NOMO-1 treated with DMSO at 0.1 percent for 48 hours (cell line): ENCODE data around the gene PSAP.

Experiments used
- DNase-seq: peaks from one replicate; lab custom pipeline; 2025; ENCODE audit not compliant: unreplicated experiment; lab: John Stamatoyannopoulos, UW

The PSAP gene

DNA sequence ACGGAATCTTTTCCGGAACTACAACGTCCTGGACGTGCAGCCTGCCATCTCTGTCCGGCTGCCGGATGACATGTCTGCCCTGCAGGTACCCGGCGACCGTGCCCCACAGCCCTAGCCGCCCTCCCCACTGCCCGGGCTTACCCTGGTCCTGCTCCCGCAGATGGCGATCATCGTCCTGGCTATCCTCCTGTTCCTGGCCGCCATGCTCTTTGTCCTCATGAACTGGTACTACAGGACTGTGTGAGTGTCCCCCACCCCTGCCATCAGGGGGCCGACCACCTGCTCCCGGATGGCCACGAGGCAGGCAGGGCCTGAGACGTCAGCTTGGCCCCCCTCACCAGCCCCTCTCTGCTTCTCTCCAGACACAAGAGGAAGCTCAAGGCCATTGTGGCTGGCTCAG lies 39.7 kb downstream of the PSAP start:
- no peak for DNase-seq

DNA sequence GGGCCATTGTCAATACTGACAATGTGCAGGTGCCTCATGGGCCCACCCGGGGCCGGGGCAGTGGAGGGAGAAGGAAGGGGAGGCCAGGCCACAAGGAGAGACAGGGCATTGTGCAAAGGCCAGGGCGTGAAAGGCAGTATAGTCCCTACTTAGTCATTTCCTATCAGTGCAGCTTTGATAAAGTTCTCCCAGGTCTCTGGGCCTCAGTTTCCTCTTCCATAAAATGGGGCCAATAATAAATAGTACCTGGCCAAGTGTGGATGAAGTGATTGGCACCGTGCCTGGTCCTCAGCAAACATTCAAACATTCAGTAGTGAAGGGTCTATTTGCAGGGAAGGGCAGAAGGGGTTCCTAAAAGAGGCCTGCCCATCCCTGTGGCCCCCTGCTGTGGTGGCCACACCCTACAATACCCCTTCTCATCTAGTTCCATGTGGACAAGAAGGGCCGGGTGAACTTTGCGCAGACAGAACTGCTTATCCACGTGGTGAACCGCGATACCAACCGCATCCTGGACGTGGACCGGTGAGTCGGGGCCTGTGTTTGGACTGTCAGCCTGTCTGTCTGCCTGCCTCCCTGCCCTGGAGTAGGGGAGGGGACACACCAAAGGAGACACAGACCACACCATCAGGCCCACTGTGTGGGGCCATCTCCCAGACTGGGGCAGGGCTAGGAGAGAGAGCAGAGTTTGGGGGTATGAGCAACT lies 40.9 kb downstream of the PSAP start:
- no peak for DNase-seq

DNA sequence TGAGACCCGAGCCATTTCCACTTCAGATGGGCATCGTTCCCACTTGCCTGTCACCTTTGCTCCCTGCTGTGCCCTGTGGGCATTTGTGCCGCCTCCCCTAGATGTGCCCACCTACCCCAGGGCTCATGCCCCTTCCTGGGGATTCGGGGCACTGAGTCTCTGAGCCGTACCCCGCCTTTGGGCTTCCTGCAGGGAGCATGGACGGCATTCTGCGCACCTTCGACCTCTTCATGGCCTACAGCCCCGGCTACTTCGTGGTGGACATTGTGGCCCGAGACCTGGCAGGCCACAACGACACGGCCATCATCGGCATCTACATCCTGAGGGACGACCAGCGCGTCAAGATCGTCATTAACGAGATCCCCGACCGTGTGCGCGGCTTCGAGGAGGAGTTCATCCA lies 41.4 kb downstream of the PSAP start:
- no peak for DNase-seq

DNA sequence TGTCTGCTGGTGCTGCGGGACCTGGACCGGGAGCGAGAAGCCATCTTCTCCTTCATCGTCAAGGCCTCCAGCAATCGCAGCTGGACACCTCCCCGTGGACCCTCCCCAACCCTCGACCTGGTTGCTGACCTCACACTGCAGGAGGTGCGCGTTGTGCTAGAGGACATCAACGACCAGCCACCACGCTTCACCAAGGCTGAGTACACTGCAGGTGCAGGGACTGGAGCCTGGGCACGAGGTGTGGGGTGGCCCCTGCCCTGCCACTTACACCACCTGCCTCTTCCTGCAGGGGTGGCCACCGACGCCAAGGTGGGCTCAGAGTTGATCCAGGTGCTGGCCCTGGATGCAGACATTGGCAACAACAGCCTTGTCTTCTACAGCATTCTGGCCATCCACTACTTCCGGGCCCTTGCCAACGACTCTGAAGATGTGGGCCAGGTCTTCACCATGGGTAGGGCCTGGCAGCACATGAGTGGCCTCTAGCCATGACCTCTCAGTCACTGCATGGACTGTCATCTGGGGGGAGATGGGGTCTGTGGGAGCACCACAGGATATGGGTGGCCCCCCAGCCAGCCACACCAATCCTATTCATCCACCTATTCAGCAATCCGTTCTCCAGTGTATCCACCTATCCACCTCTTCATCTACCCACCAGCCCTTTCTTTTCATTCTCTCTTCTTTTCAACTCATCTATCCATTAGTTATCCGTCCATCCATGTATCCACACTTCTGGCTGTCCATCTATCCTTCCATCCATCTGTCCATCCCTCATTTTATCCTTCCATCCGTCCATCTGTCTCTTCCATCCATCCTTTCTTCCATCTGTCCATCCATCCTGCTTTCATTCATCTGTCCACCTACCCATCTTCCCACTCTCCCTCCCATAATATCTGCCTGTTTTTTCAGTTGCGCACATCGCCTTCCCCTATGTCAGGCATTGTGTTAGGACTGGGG lies 43.2 kb downstream of the PSAP start:
- DNase-seq = no peak

DNA sequence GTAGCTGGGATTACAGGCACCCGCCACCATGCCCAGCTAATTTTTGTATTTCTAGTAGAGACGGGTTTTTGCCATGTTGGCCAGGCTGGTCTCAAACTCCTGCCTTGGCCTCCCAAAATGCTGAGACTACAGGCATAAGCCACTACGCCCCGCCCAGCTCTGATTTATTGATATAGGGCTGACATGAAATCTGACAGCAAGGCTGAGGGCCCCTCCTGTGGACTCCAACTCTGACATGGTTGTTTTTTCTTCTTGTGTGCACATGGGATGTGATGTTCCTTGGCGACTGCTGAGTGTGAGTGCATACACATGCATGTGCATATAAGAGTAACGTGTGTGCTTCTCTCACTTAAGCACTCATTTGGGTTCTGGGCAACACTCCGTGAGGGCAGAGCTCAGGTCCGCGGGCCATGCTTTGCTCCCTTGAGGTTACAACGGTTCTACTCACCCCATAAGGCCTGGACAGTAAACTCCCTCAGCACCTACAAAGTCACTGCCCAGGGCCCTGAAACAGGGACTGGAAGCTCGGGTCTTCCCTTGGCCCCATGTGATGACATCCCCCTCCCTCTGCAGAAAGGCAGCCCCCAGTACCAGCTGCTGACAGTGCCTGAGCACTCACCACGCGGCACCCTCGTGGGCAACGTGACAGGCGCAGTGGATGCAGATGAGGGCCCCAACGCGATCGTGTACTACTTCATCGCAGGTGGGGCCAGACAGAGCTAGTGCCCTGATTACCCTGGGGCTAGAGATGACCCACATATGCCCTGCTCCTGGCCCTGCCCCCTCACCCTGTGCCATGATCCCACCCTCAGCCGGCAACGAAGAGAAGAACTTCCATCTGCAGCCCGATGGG lies 44.1 kb downstream of the PSAP start:
- DNase-seq = no peak

DNA sequence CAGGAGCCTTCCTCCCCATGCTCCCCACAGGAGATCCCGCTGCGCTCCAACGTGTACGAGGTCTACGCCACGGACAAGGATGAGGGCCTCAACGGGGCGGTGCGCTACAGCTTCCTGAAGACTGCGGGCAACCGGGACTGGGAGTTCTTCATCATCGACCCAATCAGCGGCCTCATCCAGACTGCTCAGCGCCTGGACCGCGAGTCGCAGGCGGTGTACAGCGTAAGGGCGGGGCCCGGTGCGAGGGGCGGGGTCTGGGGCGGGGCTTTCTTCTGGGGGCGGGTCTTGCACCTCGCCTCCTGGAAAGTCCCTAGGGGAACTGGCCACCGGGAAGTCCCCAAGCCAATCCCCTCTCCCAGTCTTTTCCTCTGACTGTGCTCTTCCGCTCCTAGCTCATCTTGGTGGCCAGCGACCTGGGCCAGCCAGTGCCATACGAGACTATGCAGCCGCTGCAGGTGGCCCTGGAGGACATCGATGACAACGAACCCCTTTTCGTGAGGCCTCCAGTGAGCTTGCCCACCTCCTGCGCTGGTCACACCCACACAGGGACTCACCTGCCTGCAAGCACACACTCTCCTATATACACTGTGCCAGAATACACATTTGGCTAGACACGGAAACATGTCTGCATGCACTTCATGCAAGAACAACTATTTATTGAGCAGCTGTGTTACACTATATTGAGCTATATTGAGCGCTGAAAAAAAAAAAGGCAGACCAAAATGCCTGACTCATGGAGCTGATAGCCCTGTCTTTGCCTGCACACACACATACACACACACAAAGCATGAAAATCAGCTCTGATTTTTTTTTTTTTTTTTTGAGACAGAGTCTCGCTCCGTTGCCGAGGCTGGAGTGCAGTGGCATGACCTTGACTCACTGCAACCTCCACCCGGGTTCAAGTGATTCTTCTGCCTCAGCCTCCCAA lies 45.0 kb downstream of the PSAP start:
- DNase-seq = no peak

DNA sequence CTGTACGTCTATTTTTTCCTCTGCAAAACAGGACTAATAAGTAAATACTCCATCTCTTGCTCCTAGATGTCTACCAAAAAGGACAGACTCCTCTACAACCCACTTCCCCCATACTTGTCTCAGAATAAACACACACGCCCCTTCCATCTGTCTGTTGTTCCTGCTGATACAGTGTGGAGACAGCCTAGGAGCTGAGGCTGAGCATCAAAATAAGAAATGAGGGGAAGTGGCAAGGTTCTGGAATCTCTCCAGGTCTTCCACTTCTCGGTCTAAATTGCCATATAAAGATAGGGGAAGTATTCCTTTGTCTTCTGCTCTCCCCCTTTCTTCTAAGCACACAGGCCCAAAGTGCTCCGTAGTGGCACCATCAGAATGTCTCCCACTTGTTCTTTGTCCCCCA lies 47.0 kb downstream of the PSAP start:
- peak; percentile 36 for DNase-seq

DNA sequence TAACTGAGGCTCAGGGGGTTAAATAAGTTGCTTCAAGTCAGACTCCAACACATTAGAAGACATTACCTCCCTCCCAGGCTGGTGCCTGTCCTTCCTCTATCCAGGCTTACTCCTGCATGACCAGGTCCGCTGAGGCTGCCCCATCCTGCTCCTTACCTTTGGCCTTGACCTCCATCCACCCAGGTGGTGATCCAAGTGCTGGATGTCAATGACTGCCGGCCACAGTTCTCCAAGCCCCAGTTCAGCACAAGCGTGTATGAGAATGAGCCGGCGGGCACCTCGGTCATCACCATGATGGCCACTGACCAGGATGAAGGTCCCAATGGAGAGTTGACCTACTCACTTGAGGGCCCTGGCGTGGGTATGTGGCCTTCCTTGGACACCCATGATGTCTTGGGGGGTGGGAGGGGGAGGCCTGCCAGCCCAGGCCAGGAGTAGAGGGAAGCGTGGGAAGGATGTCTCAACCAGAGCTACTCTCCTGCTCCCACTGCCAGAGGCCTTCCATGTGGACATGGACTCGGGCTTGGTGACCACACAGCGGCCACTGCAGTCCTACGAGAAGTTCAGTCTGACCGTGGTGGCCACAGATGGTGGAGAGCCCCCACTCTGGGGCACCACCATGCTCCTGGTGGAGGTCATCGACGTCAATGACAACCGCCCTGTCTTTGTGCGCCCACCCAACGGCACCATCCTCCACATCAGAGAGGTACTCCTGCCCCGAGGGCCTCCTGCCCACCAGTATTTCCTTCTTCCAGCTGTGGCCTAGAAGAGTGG lies 48.1 kb downstream of the PSAP start:
- no peak for DNase-seq

DNA sequence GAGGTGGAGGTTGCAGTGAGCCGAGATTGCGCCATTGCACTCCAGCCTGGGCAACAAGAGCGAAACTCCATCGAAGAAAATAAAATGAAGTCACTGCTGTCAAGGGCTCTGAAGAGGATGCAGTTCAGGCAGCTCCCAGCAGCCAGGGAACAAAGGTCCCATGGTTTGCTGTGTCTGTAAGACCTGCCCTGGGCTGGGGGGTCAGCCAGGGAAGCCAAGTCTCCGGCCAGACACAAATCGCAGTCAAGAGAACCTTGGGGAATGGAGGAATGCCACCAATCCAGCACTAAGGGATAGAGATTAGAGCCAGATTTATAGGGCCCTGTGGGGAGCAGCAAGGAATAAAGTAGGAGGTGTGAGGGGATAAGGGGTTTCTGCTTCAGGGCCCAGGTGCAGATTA lies 48.8 kb downstream of the PSAP start:
- no peak for DNase-seq

DNA sequence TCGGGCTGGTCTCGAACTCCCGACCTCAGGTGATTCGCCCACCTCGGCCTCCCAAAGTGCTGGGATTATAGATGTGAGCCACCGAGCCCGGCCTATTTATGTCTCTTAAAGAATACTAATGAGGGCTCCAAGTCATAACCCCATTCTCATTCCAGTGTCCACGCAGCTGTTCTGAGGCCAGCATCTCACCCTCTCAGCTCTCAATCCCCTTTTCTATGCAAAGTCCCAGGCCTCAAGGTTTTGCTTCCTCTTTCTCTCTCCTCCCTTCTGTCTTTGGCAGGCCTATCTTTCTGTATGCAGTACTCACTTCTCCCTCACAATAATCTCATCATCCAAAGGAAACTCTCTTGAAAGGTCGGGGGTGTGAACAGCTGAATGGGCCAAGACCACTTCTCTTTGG lies 49.7 kb downstream of the PSAP start:
- peak; percentile 84 for DNase-seq

DNA sequence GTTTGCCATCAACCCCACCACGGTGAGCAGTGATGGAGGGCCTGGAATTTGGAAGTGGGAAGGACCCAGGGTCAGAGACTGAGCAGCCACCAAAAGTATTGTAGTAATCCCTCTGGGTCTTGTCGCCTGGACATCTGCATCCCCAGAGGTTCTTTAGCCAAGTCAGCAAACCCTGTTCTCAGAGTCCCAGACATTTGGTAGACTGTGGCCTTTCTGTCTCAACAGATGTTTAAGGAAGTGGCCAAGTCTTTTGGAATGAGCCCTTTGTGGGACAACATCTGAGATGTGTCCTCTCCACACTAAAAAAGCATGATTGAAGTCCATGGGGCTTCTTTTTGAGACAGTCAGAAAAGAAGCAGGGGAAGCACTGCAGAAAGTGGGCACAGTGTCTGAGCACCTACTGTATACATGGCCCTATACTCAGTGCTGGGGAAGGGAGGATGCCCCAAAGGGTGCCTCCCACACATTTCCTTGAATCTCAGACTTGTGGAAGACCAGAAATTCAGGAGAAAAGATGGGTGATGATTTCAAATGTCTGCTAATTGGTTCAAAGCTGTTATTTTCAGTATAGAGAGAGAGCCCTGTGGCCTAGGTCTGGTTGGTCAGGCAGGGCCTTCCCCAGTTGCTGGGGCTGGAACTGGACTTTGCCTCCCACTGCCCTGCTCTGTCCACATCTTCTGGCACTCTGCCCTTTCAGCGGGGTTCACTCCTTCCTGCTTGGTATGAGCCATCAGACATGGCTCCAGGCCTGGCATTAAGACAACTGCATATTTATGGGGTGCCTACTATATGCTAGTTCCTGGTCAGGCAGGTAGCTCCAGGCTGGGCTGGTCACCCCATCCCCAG lies 51.2 kb downstream of the PSAP start:
- no peak for DNase-seq

DNA sequence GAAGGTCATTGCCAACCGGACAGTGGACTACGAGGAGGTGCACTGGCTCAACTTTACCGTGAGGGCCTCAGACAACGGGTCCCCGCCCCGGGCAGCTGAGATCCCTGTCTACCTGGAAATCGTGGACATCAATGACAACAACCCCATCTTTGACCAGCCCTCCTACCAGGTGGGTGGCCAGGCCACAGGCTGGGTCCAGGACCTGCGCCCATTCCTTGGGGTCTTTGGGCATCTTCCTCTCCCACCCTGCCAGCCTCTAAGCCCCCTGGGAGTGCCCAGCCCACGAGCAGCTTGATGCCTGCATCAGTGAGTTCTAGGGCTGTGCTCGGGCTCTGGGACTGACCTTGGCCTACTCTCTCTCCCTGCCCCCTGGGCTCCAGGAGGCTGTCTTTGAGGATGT lies 51.9 kb downstream of the PSAP start:
- no peak for DNase-seq

DNA sequence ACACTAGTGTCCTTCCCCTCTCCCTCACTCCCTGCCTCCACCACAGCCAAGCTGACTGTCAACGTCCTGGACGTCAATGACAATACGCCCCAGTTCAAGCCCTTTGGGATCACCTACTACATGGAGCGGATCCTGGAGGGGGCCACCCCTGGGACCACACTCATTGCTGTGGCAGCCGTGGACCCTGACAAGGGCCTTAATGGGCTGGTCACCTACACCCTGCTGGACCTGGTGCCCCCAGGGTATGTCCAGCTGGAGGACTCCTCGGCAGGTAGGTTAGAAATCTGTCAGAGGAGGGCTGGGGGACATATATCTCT lies 52.8 kb downstream of the PSAP start:
- no peak for DNase-seq

DNA sequence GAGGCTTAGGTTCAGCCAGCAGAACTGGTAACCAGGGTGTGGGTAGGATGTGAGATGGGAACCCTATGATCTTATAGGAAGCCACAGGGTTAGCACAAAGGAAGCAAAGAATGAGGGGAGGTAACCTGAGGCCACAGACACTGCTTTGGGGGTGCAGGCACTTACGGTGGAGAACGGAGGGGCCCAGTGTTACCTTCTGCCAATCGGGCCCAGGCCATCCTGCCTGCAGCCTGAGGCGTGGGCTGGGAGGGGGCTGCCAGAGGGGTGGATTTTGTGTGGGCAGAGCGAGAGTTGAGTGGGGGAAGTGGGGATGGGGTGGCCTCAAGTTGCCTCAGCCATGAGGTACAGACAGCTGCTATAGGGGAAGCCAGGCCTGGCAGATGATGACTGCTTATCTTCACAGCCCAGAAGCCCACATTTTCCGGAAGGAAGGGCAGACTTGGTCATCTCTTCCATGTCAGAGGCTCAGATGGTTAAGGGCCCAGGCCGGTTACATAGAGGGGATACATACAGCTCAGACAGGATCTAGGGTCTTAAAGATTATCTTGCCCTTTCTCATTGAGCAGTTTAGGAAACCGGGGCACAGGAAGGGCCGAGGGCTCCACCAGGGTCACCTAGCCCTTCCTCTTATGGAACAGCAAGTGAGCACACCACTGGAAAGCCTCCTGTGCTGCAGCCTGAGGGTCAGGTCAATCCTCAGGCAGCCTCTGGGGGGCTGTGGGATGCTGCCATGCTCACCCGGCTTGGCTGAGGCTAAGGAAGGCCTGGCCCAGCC lies 53.3 kb downstream of the PSAP start:
- no peak for DNase-seq

DNA sequence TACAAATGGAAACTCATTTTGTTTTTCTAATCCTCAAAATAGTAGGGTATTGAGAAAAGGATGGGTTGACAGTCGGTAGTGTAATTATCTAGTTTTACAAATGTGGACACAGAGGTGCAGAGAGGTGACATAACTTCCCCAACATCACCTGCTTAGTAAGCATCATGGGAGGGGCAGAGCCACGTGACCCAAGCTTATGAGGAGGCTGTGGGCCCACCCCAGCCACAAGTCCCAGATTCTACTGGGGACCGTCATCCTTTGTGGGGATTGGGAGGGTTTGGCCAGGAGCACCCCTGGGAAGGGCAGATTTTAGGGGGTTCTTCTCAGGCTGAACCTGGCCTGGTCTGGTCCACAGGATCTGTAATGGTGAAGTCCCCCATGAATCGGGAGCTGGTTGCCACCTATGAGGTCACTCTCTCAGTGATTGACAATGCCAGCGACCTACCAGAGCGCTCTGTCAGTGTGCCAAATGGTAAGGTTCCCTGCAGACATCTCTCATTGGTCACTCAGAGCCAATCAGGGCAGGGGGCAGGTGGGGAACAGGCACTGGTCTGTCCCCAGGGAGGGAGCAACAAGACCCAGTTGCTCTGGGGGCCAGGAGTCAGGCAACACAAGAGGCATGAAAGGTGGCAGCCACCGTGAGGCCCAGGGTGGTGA lies 54.2 kb downstream of the PSAP start:
- no peak for DNase-seq

DNA sequence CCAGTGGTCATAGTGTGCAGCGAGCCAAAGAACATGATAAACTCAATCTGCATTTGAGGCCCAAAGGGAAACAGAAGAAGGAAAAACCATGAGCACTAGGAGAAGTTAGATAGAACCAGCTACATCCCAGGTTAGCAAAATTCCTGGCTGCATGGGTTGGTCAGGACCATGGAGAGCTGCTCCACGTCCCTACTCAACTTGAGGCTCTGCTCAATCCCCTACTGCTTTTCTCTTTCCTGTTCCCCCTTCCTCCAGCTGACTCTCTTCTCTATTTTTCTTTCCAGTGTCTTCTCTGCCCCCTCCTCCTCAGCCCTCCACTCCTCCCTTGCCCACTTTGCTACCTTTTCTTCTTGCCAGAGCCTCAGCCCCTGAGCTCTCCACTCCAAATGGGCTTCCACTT lies 55.8 kb downstream of the PSAP start:
- peak; percentile 12 for DNase-seq

DNA sequence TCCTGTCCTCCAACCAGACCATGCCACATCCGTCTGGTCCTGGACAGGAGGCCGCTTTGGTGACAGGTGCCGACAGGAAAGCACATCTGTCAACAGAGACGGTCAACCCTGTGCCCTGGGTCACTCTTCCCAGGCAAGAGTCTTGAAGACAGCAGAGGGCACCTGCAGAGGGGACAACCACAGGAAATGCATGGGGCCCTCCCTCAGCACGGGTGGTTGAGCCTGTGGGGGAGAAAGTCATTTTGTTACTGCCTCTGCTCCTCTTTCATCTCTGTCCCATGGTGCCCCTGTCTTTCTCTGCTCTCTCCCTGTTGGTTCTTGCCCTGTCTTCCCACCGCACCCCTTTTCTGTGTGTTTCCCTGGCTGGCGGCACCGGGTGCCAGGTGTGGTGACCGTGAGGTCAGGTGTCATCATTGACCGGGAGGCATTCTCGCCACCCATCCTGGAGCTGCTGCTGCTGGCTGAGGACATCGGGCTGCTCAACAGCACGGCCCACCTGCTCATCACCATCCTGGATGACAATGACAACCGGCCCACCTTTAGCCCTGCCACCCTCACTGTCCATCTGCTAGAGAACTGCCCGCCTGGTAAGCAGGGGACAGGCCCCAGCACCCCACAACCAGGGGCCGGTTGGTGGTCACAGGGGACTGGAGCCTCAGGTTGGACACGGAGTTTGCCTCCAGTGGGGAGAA lies 60.2 kb downstream of the PSAP start:
- no peak for DNase-seq
